ENCODE results near the gene PPIL1. TPM values are rescaled to one million over a fixed set of nuclear protein-coding genes. Genes with fewer than 3 reads are reported as not detected.
A peak's percentile ranks its signal among the peaks of the same experiment; 100 is the strongest.

The PPIL1 gene
- total and polyA plus RNA-seq, 2 of the 13 experiments (the other 11 are each of a cell fraction or from before 2014, with no cell fraction given), result 74.2 to 144 TPM

DNA sequence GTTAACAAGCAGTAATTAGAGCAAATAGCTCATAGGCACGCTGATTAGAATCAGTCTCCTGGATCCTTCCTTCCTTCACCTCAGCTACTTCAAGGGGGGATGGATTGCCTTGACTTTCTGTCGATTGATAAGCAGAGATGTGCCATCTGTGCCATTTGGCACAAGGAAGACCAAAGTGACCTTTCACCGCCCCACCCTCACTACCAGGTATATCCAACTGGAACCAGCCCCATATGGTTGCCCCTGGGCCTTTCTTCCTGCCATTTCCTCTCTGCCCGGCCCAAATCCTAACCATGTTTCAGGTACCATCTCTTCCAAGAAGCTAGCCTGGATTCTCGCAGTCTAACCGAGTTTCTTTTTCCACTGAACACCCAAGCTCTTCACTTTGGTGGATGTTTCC is 26.6 kb downstream of the PPIL1 start (continued):
- TF ChIP-seq FOSL2 (CRISPR knock-in tag; IDR thresholded peaks at IDR 0.05), result no peak
- TF ChIP-seq, protein P1, sequence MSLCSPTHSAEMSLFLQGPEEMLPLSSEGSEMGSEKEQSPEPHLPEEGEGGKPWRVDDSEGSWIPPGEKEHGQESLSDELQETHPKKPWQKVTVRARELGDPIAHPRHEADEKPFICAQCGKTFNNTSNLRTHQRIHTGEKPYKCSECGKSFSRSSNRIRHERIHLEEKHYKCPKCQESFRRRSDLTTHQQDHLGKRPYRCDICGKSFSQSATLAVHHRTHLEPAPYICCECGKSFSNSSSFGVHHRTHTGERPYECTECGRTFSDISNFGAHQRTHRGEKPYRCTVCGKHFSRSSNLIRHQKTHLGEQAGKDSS (CRISPR knock-in tag; IDR thresholded peaks at IDR 0.05; ENCODE audit: borderline replicate concordance, low read depth), result no peak
- TF ChIP-seq SMYD3 (CRISPR knock-in tag; IDR thresholded peaks at IDR 0.05), result no peak

DNA sequence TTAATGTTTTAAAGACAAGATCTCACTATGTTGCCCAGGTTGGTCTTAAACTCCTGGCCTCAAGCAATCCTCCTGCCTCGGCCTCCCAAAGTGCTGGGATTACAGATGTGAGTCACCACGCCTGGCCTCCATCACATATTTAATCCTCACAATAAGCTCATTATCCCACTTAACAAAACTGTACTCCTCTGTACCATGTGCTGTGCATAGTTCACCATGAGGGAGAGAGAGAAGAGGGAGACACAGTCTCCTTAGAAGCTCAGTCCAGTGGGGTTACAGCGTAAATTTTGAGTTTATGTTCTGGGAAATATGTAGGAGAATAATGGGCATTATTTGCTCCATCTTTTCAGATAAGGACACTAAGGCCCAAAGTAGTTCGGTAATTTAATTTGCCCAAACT is 27.5 kb downstream of the PPIL1 start:
- ATAC-seq (no peak), DNase-seq (ENCODE audit: low spot score) (no peak), FAIRE-seq (no peak)
- Histone ChIP-seq H3K4me3 (replicated peaks in 1 of 3; ENCODE audit: insufficient read depth in 1 of 3, low read depth in 2 of 3, low read length in 3 of 3) (no peak overlapping the region), H3K36me3 (replicated peaks in 1 of 2; ENCODE audit: control insufficient read depth in 1 of 2, insufficient read depth in 2 of 2, low read length in 2 of 2) (no peaks in the 10 kb centered on the region), H3K27me3 (ENCODE audit: control insufficient read depth in 1 of 2, insufficient read depth in 2 of 2, low read length in 2 of 2) (peaks cover 2 to 4% of the 10 kb centered on the region in 2 experiments; a peak in 2 of 5 replicates), H2AFZ (ENCODE audit: low read length) (no peak overlapping the region), H4K20me1 (ENCODE audit: insufficient read depth, low read length) (no peaks in the 10 kb centered on the region), H3K4me2 (ENCODE audit: low read depth, low read length) (no peak overlapping the region), H3K27ac (ENCODE audit: extremely low read length, insufficient read depth, low read length) (no peak overlapping the region), H3K79me2 (ENCODE audit: insufficient read depth, low read length) (no peaks in the 10 kb centered on the region), H3K9me3 (ENCODE audit: low read length) (no peaks in the 10 kb centered on the region), H3K4me1 (ENCODE audit: insufficient read depth, low read length) (peaks cover 18% of the 10 kb centered on the region), H3K9ac (ENCODE audit: insufficient read depth, low read depth, low read length) (no peak overlapping the region)
- BruUV-seq (replicated peaks), result no TSS peak
- in situ Hi-C loops (cut with HindIII; ENCODE audit: extremely low pct_ligation_motif_present, low pct_unique_long_range_greater_than_20kb) (no loop called here), intact Hi-C loops (cut with micrococcal nuclease; ENCODE audit: unreplicated experiment) (no loop called here)
- ChIA-PET CTCF (ENCODE audit: low intra/inter-chr PET ratio, low total read pairs) (no interaction called here), POLR2A (no interaction called here)
- WGBS (ENCODE audit: low lambda C conversion rate), result 83% methylated on average over 4 of the region's 4 CpGs
- TF ChIP-seq MXD4 (CRISPR knock-in tag; IDR thresholded peaks at IDR 0.05) (no peak), ZNF782 (CRISPR knock-in tag; IDR thresholded peaks at IDR 0.05; ENCODE audit: borderline replicate concordance) (no peak), ZBTB7B (CRISPR knock-in tag; IDR thresholded peaks at IDR 0.05) (no peak), HNF4G (IDR thresholded peaks at IDR 0.05; ENCODE audit: borderline replicate concordance, low read depth, low read length) (no peak), HNF4G (CRISPR knock-in tag; IDR thresholded peaks at IDR 0.05; ENCODE audit: borderline replicate concordance, low read depth) (no peak)
- TF ChIP-seq, protein P2, sequence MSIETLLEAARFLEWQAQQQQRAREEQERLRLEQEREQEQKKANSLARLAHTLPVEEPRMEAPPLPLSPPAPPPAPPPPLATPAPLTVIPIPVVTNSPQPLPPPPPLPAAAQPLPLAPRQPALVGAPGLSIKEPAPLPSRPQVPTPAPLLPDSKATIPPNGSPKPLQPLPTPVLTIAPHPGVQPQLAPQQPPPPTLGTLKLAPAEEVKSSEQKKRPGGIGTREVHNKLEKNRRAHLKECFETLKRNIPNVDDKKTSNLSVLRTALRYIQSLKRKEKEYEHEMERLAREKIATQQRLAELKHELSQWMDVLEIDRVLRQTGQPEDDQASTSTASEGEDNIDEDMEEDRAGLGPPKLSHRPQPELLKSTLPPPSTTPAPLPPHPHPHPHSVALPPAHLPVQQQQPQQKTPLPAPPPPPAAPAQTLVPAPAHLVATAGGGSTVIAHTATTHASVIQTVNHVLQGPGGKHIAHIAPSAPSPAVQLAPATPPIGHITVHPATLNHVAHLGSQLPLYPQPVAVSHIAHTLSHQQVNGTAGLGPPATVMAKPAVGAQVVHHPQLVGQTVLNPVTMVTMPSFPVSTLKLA (IDR thresholded peaks at IDR 0.05), result peak; percentile 95

All from HepG2 (cell line).